ENCODE data around the gene EAF2.

DNA sequence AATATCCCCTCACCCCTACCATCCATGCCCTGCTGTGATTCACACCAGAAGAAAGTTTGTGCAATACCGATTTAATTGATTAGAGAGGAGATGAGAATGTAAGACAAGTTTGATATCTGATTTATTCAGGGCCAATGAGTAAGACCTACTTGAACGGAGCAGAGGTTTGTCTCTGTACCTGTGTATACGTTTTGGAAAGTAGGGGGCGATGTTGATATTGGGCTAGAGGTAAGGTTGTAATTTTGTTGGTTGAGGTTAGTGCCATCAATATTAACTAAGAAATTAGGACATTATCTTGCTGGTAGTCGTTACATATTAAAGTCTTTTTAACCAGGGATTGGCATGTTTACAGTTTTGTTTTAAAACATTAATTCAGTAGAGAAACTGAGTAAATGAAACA lies 20.5 kb downstream of the EAF2 start:
- TF ChIP-seq, protein P1, sequence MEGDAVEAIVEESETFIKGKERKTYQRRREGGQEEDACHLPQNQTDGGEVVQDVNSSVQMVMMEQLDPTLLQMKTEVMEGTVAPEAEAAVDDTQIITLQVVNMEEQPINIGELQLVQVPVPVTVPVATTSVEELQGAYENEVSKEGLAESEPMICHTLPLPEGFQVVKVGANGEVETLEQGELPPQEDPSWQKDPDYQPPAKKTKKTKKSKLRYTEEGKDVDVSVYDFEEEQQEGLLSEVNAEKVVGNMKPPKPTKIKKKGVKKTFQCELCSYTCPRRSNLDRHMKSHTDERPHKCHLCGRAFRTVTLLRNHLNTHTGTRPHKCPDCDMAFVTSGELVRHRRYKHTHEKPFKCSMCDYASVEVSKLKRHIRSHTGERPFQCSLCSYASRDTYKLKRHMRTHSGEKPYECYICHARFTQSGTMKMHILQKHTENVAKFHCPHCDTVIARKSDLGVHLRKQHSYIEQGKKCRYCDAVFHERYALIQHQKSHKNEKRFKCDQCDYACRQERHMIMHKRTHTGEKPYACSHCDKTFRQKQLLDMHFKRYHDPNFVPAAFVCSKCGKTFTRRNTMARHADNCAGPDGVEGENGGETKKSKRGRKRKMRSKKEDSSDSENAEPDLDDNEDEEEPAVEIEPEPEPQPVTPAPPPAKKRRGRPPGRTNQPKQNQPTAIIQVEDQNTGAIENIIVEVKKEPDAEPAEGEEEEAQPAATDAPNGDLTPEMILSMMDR (IDR thresholded peaks at IDR 0.05 in 8 of 11, conservative IDR thresholded peaks at IDR 0.05 in 3 of 11) = peak in 3 of 11 experiments; percentile 12 to 28 (median 22)
- TF ChIP-seq POLR2A (IDR thresholded peaks at IDR 0.05) = no peak
